ENCODE results near the gene CNTN4.

The CNTN4 gene

GRCh38 chr3:2686816-2687502 is 588.3 kb downstream of the CNTN4 start:
- DNase-seq (ENCODE audit: low read depth in 2 of 2) = no peak

GRCh38 chr3:2697589-2697988 is 598.9 kb downstream of the CNTN4 start:
- DNase-seq (ENCODE audit: low read depth in 2 of 2) = no peak

- no peak for DNase-seq (ENCODE audit: low read depth in 2 of 2)
Measured at GRCh38 chr3:2701471-2701870, 602.8 kb downstream of the CNTN4 start.

DNA sequence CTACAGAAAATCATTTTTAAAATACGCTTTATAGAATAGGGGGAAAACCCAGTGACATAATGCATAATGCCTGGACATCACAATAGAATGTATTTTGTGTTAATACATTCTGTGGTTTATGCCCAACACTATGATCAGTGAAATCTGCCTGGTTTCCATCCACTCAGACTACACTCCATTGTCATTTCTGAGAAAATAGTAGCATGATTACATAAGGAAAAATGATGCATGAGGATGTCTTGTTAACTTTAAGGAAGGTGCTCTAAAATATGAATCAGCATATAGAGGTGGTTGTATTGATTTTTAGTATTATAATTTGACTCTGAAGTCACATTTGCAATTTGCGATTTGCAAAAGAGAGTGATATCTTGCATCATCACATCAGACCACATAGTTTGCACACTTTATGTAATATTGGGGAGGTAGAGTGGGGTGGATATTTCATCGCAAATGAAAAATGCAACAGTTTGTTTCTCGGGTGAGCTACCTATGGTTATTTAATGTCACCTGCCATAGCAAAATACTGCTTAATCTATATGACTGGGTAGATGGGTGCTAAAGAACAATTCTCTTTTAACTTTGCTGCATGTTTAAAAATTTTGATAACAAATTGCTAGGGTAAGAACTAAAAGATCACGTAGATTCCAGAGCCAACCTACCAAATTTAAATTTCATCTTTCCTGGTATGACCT is 607.6 kb downstream of the CNTN4 start:
- DNase-seq (ENCODE audit: low read depth in 2 of 2) = no peak

DNA sequence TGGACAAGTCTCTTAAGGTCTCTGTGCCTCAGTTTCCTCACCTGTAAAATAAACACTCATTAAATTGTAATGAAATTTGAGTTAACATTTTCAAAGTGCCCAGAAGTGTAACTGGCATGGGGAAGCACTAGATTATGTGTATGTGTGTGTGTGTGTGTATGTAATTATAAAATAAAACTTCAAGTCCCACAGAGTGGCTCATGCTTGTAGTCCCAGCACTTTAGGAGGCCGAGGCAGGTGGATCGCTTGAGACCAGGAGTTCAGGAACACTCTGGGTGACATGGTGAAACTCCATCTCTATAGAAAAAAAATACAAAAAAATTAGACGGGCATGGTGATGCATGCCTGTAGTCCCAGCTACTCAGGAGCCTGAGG is 608.2 kb downstream of the CNTN4 start:
- no peak for DNase-seq (ENCODE audit: low read depth in 2 of 2)

DNA sequence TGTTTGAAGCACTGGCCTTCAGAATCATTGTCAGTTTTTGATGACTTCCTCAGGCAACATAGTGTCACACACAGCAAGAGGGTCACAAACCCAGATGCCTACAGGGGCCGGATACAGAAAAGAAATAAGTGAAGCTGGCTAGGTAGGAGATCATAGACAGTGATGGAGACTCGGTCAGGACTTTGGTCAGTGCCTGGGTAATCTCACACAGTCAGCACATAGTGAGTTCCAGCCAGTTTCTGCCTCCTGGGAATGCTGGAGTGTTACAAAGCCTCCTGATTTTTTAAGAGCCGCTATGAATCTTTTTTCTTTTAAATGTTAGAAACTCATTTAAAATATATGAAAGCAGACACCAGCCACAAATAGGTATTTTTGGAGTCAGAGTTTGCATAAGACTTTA is 612.4 kb downstream of the CNTN4 start:
- DNase-seq (ENCODE audit: low read depth in 2 of 2) = no peak

DNA sequence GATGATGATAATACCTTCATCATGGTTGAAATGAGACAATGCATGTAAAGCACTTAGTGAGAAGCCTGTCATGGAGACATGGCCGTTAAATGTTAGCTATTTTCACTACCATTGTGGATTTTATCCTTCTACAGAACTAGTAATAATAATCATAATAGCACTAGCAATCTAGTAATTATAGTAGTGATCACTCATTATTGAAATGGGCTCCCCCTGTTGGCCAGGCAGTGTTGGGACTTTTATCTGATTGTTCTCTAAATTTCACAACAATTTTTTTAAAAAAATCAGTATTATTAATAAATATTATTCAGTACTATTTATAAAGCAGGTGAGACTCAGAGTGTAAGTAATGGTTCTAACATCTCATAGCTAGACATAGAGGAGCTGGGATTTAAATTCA is 615.3 kb downstream of the CNTN4 start:
- DNase-seq (ENCODE audit: low read depth in 2 of 2) = no peak

GRCh38 chr3:2714834-2715233 is 616.2 kb downstream of the CNTN4 start:
- no peak for DNase-seq (ENCODE audit: low read depth in 2 of 2)

- DNase-seq (ENCODE audit: low read depth in 2 of 2) = no peak
Measured at GRCh38 chr3:2727101-2727500, 628.4 kb downstream of the CNTN4 start.

DNA sequence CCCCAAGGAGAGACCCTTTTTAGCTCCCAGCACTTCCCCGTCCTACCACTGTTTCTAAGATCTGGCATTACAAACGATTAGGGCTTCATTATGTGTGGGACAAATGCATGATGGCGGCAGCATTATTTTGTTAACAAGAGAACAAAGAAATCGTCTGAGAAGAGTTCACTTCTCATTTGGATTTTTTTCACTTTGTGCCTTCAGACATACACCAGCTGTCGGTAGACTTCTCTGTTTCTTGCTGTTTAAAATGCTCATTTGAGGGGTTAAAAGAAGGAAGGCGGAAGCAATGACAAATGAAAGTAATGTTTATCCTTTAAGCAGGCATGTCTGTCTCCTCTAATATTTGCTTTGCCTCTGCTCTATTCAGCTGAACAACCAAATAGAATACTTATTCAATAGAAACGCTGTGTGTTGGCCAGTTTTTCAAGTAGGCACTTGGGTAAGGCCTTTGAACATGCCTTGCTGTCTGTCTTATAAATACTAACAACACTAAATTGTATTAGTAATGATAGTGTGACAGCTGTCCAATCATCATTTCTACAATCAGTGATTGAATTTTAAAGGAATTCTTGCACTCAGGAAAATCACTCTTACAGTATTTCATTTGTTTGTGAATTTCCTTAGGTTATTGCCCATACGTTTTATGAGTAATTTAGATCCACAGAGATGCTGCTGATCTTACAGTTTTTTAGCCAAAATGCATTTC is 629.1 kb downstream of the CNTN4 start:
- DNase-seq (ENCODE audit: low read depth in 2 of 2) = no peak

DNA sequence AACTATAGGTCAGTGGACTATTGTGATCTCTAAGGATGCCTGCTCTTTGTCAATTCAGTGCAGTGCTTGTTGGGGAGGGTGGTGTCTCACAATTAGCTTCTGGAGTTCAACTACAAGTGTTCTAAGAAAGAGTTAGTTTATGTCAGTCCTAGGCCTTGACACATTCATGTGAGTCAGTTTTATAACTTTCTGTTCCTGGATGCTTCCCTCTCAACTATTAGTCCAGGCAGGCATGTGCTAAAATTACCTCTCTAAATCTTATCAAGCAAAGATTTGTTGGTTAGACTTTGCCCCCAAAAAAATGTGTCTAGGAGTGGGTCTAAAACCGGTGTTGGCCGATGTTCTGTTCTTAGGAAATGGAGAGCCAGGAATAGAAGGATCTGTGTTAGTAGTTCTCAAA is 633.2 kb downstream of the CNTN4 start:
- no peak for DNase-seq (ENCODE audit: low read depth in 2 of 2)

GRCh38 chr3:2735392-2735894 is 636.8 kb downstream of the CNTN4 start:
- DNase-seq (ENCODE audit: low read depth in 2 of 2) = no peak

- no peak for DNase-seq (ENCODE audit: low read depth in 2 of 2)
Measured at GRCh38 chr3:2741516-2741915, 642.9 kb downstream of the CNTN4 start.

DNA sequence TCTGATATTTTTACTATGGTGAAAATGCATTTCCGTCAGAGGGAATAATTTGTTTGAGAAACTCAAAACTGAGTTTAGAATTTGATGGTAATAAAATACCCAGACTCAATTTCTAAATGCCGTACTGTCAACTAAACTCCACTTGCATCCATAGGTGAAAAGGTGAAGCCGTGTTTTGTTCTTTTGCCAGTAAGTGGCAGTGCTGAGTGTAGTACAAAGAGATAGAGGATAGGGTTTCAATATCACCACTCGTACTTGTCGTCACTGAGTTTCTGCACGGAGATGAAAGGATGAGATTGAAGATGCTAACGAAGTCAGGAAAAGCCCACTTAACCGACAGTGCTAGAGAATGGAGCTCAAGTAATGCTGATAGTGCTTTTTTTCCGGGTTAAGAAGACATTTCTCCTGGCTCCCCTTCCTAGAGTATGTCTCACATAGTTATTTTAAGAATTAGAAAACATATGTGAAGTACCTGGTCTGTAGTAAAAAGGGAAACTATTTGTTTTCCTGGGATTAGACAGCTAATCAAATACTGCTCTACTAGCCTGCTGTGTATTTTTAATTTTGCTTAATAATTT is 666.4 kb downstream of the CNTN4 start:
- no peak for DNase-seq (ENCODE audit: low read depth in 2 of 2)

DNA sequence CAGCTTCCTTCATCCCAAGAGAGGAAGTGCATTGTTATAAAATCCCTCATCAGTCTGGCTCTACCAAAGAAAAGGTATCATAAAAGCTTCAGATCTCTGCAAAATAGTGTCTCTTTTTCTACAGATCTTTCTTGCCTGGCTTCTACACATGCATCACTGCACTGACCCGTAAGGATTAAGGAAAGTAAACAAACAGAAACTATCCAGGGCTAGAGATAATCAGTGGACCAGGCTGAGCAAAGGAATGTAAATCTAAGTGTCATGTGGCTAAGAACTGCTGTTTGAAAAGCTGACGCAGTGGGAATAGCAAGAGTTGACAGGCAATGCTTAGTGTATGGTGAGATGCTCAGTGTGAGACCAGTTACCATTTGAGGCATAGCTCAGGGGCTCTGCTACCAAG is 671.8 kb downstream of the CNTN4 start:
- no peak for DNase-seq (ENCODE audit: low read depth in 2 of 2)

- DNase-seq (ENCODE audit: low read depth in 2 of 2) = no peak
Measured at GRCh38 chr3:2771193-2771592, 672.5 kb downstream of the CNTN4 start.

DNA sequence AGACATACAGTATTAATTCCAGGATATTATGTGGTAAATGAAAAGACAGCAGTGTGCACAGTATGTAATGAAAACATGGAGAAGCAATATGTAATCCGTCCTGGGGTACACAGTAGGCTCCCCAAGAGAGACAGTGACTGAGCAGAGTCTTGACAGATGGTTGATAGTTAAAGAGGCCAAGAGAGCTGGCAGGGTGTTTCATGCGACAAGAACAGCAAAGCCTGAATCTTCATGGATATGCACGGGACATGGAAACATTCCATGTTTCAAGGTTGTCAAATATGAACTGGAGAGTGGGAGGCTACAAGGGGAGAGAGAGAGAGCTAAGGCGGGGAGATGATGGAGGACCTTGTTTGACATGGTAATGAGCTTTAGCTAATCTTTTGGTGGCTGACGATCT is 673.1 kb downstream of the CNTN4 start:
- no peak for DNase-seq (ENCODE audit: low read depth in 2 of 2)

GRCh38 chr3:2772803-2773202 is 674.1 kb downstream of the CNTN4 start:
- DNase-seq (ENCODE audit: low read depth in 2 of 2) = no peak

- DNase-seq (ENCODE audit: low read depth in 2 of 2) = no peak
Measured at GRCh38 chr3:2774481-2775249, 676.0 kb downstream of the CNTN4 start.

DNA sequence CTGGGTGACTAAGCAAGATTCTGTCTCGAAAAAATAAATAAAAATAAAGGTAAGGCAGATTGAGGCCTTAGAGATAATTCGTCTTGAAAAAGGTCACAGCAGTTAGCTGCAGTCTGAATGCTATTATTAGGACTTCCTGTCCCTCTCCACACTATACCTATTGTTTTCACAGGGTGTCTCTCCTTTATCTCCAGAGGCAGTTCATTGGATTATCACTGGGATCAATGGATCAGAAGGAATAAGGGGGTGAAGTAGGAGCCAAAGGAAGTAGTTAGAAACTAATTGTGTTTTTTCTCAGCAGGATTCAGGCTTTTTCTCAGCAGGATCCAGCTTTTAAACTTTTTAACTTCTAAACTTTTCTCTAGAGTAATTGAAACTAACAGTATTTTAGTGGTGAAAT is 684.6 kb downstream of the CNTN4 start:
- no peak for DNase-seq (ENCODE audit: low read depth in 2 of 2)

- DNase-seq (ENCODE audit: low read depth in 2 of 2) = no peak
Measured at GRCh38 chr3:2784627-2785026, 686.0 kb downstream of the CNTN4 start.
